HEK293 (cell line): ENCODE measurements around the gene CSTF1.
A peak's percentile ranks its signal among the peaks of the same experiment; 100 is the strongest.

Experiments used
- CTCF ChIP-seq: fragments of 450-650 bp; formaldehyde crosslinking; IDR thresholded peaks from 2 replicates; pipeline ENCODE4 v1.5.1; 2016; ENCODE audit warnings: missing biosample characterization, missing genetic modification characterization
- GLI2 ChIP-seq: fragments of 450-650 bp; formaldehyde crosslinking; IDR thresholded peaks from 2 replicates; pipeline ENCODE4; 2017; ENCODE audit warnings: missing biosample characterization, missing genetic modification characterization, low read depth, borderline replicate concordance
- KLF10 ChIP-seq: fragments of 450-650 bp; IDR thresholded peaks from 2 replicates; pipeline ENCODE4 v1.5.1; 2018; ENCODE audit warnings: missing biosample characterization, mild to moderate bottlenecking, missing genetic modification characterization
- KLF9 ChIP-seq: fragments of 450-650 bp; formaldehyde crosslinking; IDR thresholded peaks from 2 replicates; pipeline ENCODE4 v1.5.1; 2016; ENCODE audit warnings: missing biosample characterization, missing genetic modification characterization, low read depth
- MYNN ChIP-seq: fragments of 450-650 bp; formaldehyde crosslinking; IDR thresholded peaks from 2 replicates; pipeline ENCODE4 v1.5.1; 2016; ENCODE audit warnings: missing biosample characterization, missing genetic modification characterization, borderline replicate concordance
- REPIN1 ChIP-seq: fragments of 450-650 bp; formaldehyde crosslinking; IDR thresholded peaks from 2 replicates; pipeline ENCODE4 v1.5.1; 2017; ENCODE audit warnings: missing biosample characterization, missing genetic modification characterization, low read depth
- SCRT2 ChIP-seq: fragments of 450-650 bp; formaldehyde crosslinking; IDR thresholded peaks from 2 replicates; pipeline ENCODE4 v1.5.1; 2016; ENCODE audit warnings: missing biosample characterization, missing genetic modification characterization
- SP3 ChIP-seq: fragments of 450-650 bp; formaldehyde crosslinking; IDR thresholded peaks from 2 replicates; pipeline ENCODE4 v1.5.1; 2016; ENCODE audit warnings: missing biosample characterization, missing genetic modification characterization
- ZBTB17 ChIP-seq: fragments of 450-650 bp; formaldehyde crosslinking; IDR thresholded peaks from 2 replicates; pipeline ENCODE4 v1.5.1; 2016; ENCODE audit warnings: missing biosample characterization, missing genetic modification characterization
- ZEB2 ChIP-seq: fragments of 450-650 bp; formaldehyde crosslinking; IDR thresholded peaks from 2 replicates; pipeline ENCODE4 v1.5.1; 2016; ENCODE audit warnings: missing biosample characterization, missing genetic modification characterization
- ZNF157 ChIP-seq: fragments of 450-650 bp; formaldehyde crosslinking; IDR thresholded peaks from 2 replicates; pipeline ENCODE4 v1.5.1; 2016; ENCODE audit warnings: missing biosample characterization, missing genetic modification characterization
- ZNF18 ChIP-seq: fragments of 450-650 bp; formaldehyde crosslinking; IDR thresholded peaks from 2 replicates; pipeline ENCODE4 v1.5.1; 2016; ENCODE audit warnings: missing biosample characterization, missing genetic modification characterization
- ZNF2 ChIP-seq: fragments of 450-650 bp; formaldehyde crosslinking; IDR thresholded peaks from 2 replicates; pipeline ENCODE4 v1.5.1; 2016; ENCODE audit warnings: missing biosample characterization, missing genetic modification characterization
- ZNF24 ChIP-seq: fragments of 450-650 bp; formaldehyde crosslinking; IDR thresholded peaks from 2 replicates; pipeline ENCODE4 v1.5.1; 2016; ENCODE audit warnings: missing biosample characterization, missing genetic modification characterization
- ZNF266 ChIP-seq: fragments of 450-650 bp; formaldehyde crosslinking; IDR thresholded peaks from 2 replicates; pipeline ENCODE4 v1.5.1; 2016; ENCODE audit warnings: missing biosample characterization, missing genetic modification characterization, low read depth
- ZNF335 ChIP-seq: fragments of 450-650 bp; formaldehyde crosslinking; conservative IDR thresholded peaks from 2 replicates; pipeline ENCODE4 v1.5.1; 2016; ENCODE audit warnings: missing biosample characterization, missing genetic modification characterization
- ZNF366 ChIP-seq: fragments of 450-650 bp; formaldehyde crosslinking; conservative IDR thresholded peaks from 2 replicates; pipeline ENCODE4 v1.5.1; 2016; ENCODE audit warnings: missing biosample characterization, missing genetic modification characterization
- ZNF394 ChIP-seq: fragments of 450-650 bp; formaldehyde crosslinking; IDR thresholded peaks from 2 replicates; pipeline ENCODE4 v1.5.1; 2016; ENCODE audit warnings: missing biosample characterization, missing genetic modification characterization, mild to moderate bottlenecking, moderate library complexity, borderline replicate concordance
- ZNF416 ChIP-seq: fragments of 450-650 bp; formaldehyde crosslinking; IDR thresholded peaks from 2 replicates; pipeline ENCODE4 v1.5.1; 2016; ENCODE audit warnings: missing biosample characterization, missing genetic modification characterization
- ZNF510 ChIP-seq: fragments of 450-650 bp; formaldehyde crosslinking; IDR thresholded peaks from 2 replicates; pipeline ENCODE4 v1.5.1; 2018; ENCODE audit warnings: mild to moderate bottlenecking, missing genetic modification characterization, missing biosample characterization; ENCODE audit not compliant: insufficient replicate concordance
- ZNF513 ChIP-seq: fragments of 450-650 bp; IDR thresholded peaks from 2 replicates; pipeline ENCODE4 v1.5.1; 2018; ENCODE audit warnings: missing biosample characterization, missing genetic modification characterization
- ZNF555 ChIP-seq: fragments of 450-650 bp; formaldehyde crosslinking; conservative IDR thresholded peaks from 2 replicates; pipeline ENCODE4 v1.5.1; 2017; ENCODE audit warnings: missing biosample characterization, mild to moderate bottlenecking, missing genetic modification characterization, inconsistent platforms
- ZNF621 ChIP-seq: fragments of 450-650 bp; formaldehyde crosslinking; IDR thresholded peaks from 2 replicates; pipeline ENCODE4 v1.5.1; 2017; ENCODE audit warnings: missing biosample characterization, missing genetic modification characterization
- ZNF624 ChIP-seq: fragments of 450-650 bp; formaldehyde crosslinking; IDR thresholded peaks from 2 replicates; pipeline ENCODE4 v1.5.1; 2017; ENCODE audit warnings: missing biosample characterization, missing genetic modification characterization
- ZNF791 ChIP-seq: fragments of 450-650 bp; formaldehyde crosslinking; IDR thresholded peaks from 2 replicates; pipeline ENCODE4 v1.5.1; 2016; ENCODE audit warnings: missing biosample characterization, missing genetic modification characterization
- ZNF837 ChIP-seq: fragments of 450-650 bp; formaldehyde crosslinking; IDR thresholded peaks from 2 replicates; pipeline ENCODE4 v1.5.1; 2016; ENCODE audit warnings: missing biosample characterization, missing genetic modification characterization
- TF ChIP-seq, protein P1 (sequence below): fragments of 450-650 bp; formaldehyde crosslinking; IDR thresholded peaks from 2 replicates; pipeline ENCODE4 v1.5.1; 2016; ENCODE audit warnings: missing biosample characterization, missing genetic modification characterization, low read depth
- TF ChIP-seq, protein P2 (sequence below): fragments of 450-650 bp; formaldehyde crosslinking; IDR thresholded peaks from 2 replicates; pipeline ENCODE4 v1.5.1; 2017; ENCODE audit warnings: missing biosample characterization, missing genetic modification characterization
- TF ChIP-seq, protein P3 (sequence below): fragments of 450-650 bp; formaldehyde crosslinking; IDR thresholded peaks from 2 replicates; pipeline ENCODE4 v1.5.1; 2017; ENCODE audit warnings: missing biosample characterization, missing genetic modification characterization
- TF ChIP-seq, protein P4 (sequence below): fragments of 450-650 bp; formaldehyde crosslinking; IDR thresholded peaks from 2 replicates; pipeline ENCODE4; 2016; ENCODE audit warnings: missing biosample characterization, missing genetic modification characterization

CSTF1 gene

GRCh38 chr20:56392132-56392880 is at the start of gene CSTF1, which contains the start of gene AURKA (continued):
- TF ChIP-seq, protein P1, sequence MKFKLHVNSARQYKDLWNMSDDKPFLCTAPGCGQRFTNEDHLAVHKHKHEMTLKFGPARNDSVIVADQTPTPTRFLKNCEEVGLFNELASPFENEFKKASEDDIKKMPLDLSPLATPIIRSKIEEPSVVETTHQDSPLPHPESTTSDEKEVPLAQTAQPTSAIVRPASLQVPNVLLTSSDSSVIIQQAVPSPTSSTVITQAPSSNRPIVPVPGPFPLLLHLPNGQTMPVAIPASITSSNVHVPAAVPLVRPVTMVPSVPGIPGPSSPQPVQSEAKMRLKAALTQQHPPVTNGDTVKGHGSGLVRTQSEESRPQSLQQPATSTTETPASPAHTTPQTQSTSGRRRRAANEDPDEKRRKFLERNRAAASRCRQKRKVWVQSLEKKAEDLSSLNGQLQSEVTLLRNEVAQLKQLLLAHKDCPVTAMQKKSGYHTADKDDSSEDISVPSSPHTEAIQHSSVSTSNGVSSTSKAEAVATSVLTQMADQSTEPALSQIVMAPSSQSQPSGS (tag by site-specific recombination) = peak; percentile 68
- TF ChIP-seq, protein P2, sequence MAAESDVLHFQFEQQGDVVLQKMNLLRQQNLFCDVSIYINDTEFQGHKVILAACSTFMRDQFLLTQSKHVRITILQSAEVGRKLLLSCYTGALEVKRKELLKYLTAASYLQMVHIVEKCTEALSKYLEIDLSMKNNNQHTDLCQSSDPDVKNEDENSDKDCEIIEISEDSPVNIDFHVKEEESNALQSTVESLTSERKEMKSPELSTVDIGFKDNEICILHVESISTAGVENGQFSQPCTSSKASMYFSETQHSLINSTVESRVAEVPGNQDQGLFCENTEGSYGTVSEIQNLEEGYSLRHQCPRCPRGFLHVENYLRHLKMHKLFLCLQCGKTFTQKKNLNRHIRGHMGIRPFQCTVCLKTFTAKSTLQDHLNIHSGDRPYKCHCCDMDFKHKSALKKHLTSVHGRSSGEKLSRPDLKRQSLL = peak; percentile 61; the same call in 1 of the 2 replicates
- TF ChIP-seq GLI2 (tag by site-specific recombination) = no peak
- TF ChIP-seq SP3 (tag by site-specific recombination) = peak; percentile 78
- TF ChIP-seq ZNF837 (tag by site-specific recombination) = no peak
- TF ChIP-seq ZNF791 (tag by site-specific recombination) = no peak
- no peak for TF ChIP-seq ZNF266 (tag by site-specific recombination)
- peak; percentile 87 for TF ChIP-seq ZEB2
- no peak for TF ChIP-seq ZNF513 (tag by site-specific recombination)
- TF ChIP-seq CTCF = no peak
- peak; percentile 6; the same call in 1 of the 2 replicates for TF ChIP-seq KLF10 (tag by site-specific recombination)
- TF ChIP-seq ZNF18 (tag by site-specific recombination) = no peak
- no peak for TF ChIP-seq ZNF510 (tag by site-specific recombination)
- TF ChIP-seq ZNF24 (tag by site-specific recombination) = peak; percentile 67; the same call in 1 of the 2 replicates
- no peak for TF ChIP-seq REPIN1 (tag by site-specific recombination)
- TF ChIP-seq ZNF416 (tag by site-specific recombination) = no peak
- TF ChIP-seq ZNF621 (tag by site-specific recombination) = no peak
- TF ChIP-seq KLF9 = no peak; the same call in 1 of the 2 replicates
- TF ChIP-seq ZNF157 = no peak
- TF ChIP-seq MYNN (tag by site-specific recombination) = no peak
- TF ChIP-seq, protein P3, sequence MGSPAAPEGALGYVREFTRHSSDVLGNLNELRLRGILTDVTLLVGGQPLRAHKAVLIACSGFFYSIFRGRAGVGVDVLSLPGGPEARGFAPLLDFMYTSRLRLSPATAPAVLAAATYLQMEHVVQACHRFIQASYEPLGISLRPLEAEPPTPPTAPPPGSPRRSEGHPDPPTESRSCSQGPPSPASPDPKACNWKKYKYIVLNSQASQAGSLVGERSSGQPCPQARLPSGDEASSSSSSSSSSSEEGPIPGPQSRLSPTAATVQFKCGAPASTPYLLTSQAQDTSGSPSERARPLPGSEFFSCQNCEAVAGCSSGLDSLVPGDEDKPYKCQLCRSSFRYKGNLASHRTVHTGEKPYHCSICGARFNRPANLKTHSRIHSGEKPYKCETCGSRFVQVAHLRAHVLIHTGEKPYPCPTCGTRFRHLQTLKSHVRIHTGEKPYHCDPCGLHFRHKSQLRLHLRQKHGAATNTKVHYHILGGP (tag by site-specific recombination) = no peak
- peak; percentile 100 for TF ChIP-seq SCRT2 (tag by site-specific recombination)
- peak; percentile 82 for TF ChIP-seq ZNF394 (tag by site-specific recombination)
- TF ChIP-seq, protein P4, sequence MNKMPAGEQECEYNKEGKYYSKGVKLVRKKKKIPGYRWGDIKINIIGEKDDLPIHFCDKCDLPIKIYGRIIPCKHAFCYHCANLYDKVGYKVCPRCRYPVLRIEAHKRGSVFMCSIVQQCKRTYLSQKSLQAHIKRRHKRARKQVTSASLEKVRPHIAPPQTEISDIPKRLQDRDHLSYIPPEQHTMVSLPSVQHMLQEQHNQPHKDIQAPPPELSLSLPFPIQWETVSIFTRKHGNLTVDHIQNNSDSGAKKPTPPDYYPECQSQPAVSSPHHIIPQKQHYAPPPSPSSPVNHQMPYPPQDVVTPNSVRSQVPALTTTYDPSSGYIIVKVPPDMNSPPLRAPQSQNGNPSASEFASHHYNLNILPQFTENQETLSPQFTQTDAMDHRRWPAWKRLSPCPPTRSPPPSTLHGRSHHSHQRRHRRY (tag by site-specific recombination) = no peak
- TF ChIP-seq ZNF624 (tag by site-specific recombination) = no peak
- TF ChIP-seq ZNF366 (tag by site-specific recombination) = peak; percentile 76
- TF ChIP-seq ZBTB17 (tag by site-specific recombination) = peak; percentile 100
- TF ChIP-seq ZNF335 (tag by site-specific recombination) = peak; percentile 94
- TF ChIP-seq ZNF555 (tag by site-specific recombination) = no peak
- TF ChIP-seq ZNF2 = peak; percentile 51; the same call in 1 of the 2 replicates
